ENCODE measurements around the gene DCAF4.

DCAF4 gene

GRCh38 chr14:72904840-72905561, 21.3 kb upstream of the DCAF4 start:
- H3K27ac ChIP-seq (replicated peaks): no peak overlapping the region
- TF ChIP-seq CTCF (IDR thresholded peaks at IDR 0.05; ENCODE audit: insufficient read depth, low read length): peak; percentile 44
- TF ChIP-seq REST (IDR thresholded peaks at IDR 0.05; ENCODE audit: insufficient replicate concordance, low read depth): no peak
- TF ChIP-seq SPI1 (IDR thresholded peaks at IDR 0.05; ENCODE audit: borderline replicate concordance, low read depth): no peak
- peak in 1 of 2 experiments; percentile 36 for DNase-seq (ENCODE audit: low read depth in 1 of 2, low spot score in 1 of 2)
- H3K4me3 ChIP-seq (replicated peaks; ENCODE audit: insufficient read depth, low read length): no peak overlapping the region
- no peaks in the 10 kb centered on the region for H3K27me3 ChIP-seq (ENCODE audit: insufficient read depth, poor library complexity, severe bottlenecking)

GRCh38 chr14:72906316-72906715, 19.9 kb upstream of the DCAF4 start:
- Histone ChIP-seq H3K27ac (replicated peaks) (no peak overlapping the region), H3K27me3 (ENCODE audit: insufficient read depth, poor library complexity, severe bottlenecking) (no peaks in the 10 kb centered on the region), H3K4me3 (replicated peaks; ENCODE audit: insufficient read depth, low read length) (no peak overlapping the region)
- no peak for TF ChIP-seq SPI1 (IDR thresholded peaks at IDR 0.05; ENCODE audit: borderline replicate concordance, low read depth)
- no peak for TF ChIP-seq CTCF (IDR thresholded peaks at IDR 0.05; ENCODE audit: insufficient read depth, low read length)
- TF ChIP-seq GABPA (IDR thresholded peaks at IDR 0.05; ENCODE audit: low read depth): no peak
- TF ChIP-seq REST (IDR thresholded peaks at IDR 0.05; ENCODE audit: insufficient replicate concordance, low read depth): no peak
- no peak for TF ChIP-seq POLR2AphosphoS5 (IDR thresholded peaks at IDR 0.05; ENCODE audit: low read depth)
- DNase-seq (ENCODE audit: low read depth in 1 of 2, low spot score in 1 of 2): no peak

- no peak for DNase-seq (ENCODE audit: low read depth in 1 of 2, low spot score in 1 of 2)
- no peak overlapping the region for H3K27ac ChIP-seq (replicated peaks)
- TF ChIP-seq SPI1 (IDR thresholded peaks at IDR 0.05; ENCODE audit: borderline replicate concordance, low read depth) (no peak), CTCF (IDR thresholded peaks at IDR 0.05; ENCODE audit: insufficient read depth, low read length) (no peak), POLR2AphosphoS5 (IDR thresholded peaks at IDR 0.05; ENCODE audit: low read depth) (no peak), REST (IDR thresholded peaks at IDR 0.05; ENCODE audit: insufficient replicate concordance, low read depth) (no peak), GABPA (IDR thresholded peaks at IDR 0.05; ENCODE audit: low read depth) (no peak)
- no peak overlapping the region for H3K4me3 ChIP-seq (replicated peaks; ENCODE audit: insufficient read depth, low read length)
- H3K27me3 ChIP-seq (ENCODE audit: insufficient read depth, poor library complexity, severe bottlenecking): no peaks in the 10 kb centered on the region
Observed at GRCh38 chr14:72906879-72907278, 19.4 kb upstream of the DCAF4 start.

Data from HL-60 (cell line).